HepG2 (cell line): Measurements from ENCODE around the gene TAF12. TPM values are rescaled to one million over a fixed set of nuclear protein-coding genes. Genes with fewer than 3 reads are reported as not detected.

ENCODE experiments used
- AKAP8 ChIP-seq: sonication (generic); formaldehyde crosslinking; IDR thresholded peaks from 2 replicates; pipeline ENCODE4 v1.5.1; 2020; ENCODE audit warnings: mild to moderate bottlenecking, missing genetic modification reagents
- ERF ChIP-seq: IDR thresholded peaks from 2 replicates; pipeline ENCODE4 v1.6.1; 2018; ENCODE audit warnings: missing biosample characterization, missing genetic modification reagents
- FOXO1 ChIP-seq: sonication (generic); formaldehyde crosslinking; IDR thresholded peaks from 2 replicates; pipeline ENCODE4 v1.4.0; 2020; ENCODE audit warnings: missing genetic modification reagents
- GPN1 ChIP-seq: sonication (generic); formaldehyde crosslinking; IDR thresholded peaks from 2 replicates; pipeline ENCODE4 v1.5.1; 2020; ENCODE audit warnings: missing genetic modification reagents, borderline replicate concordance
- HNF1B ChIP-seq: sonication (generic); formaldehyde crosslinking; IDR thresholded peaks from 2 replicates; pipeline ENCODE4 v1.5.1; 2020; ENCODE audit warnings: mild to moderate bottlenecking, moderate library complexity, missing genetic modification reagents
- NR0B2 ChIP-seq: sonication (generic); formaldehyde crosslinking; IDR thresholded peaks from 2 replicates; pipeline ENCODE4 v1.4.0; 2020; ENCODE audit warnings: mild to moderate bottlenecking, missing genetic modification reagents
- NR2F2 ChIP-seq: IDR thresholded peaks from 2 replicates; pipeline ENCODE4 v1.6.1; 2012; ENCODE audit warnings: low read depth, inconsistent platforms, borderline replicate concordance
- RBM22 ChIP-seq: fragments of 200-400 bp; formaldehyde crosslinking; optimal IDR thresholded peaks from 2 replicates; pipeline ENCODE3; 2017; ENCODE audit warnings: mild to moderate bottlenecking, low read length, moderate library complexity
- SNAI1 ChIP-seq: sonication (generic); formaldehyde crosslinking; IDR thresholded peaks from 2 replicates; pipeline ENCODE4 v1.5.0; 2020; ENCODE audit warnings: mild to moderate bottlenecking, missing genetic modification reagents, borderline replicate concordance
- SOX6 ChIP-seq, 2 experiments: fragments of 450-650 bp in 1 of 2; sonication (generic) in 1 of 2; formaldehyde crosslinking in 1 of 2; IDR thresholded peaks; 2 replicates each; pipeline versions ENCODE4 v1.4.0 to v1.6.1; 2017 to 2020; ENCODE audit warnings: antibody characterized with exemption in 1 of 2, mild to moderate bottlenecking in 1 of 2, missing genetic modification reagents in 1 of 2
- SYNCRIP ChIP-seq: fragments of 200-400 bp; formaldehyde crosslinking; IDR thresholded peaks from 2 replicates; pipeline ENCODE4 v1.6.1; 2018; ENCODE audit warnings: mild to moderate bottlenecking, low read depth, low read length; ENCODE audit not compliant: insufficient read depth
- TBP ChIP-seq: sonication (generic); formaldehyde crosslinking; IDR thresholded peaks from 2 replicates; pipeline ENCODE4 v1.5.0; 2020; ENCODE audit warnings: missing genetic modification reagents
- WIZ ChIP-seq: sonication (generic); formaldehyde crosslinking; IDR thresholded peaks from 2 replicates; pipeline ENCODE4 v1.5.1; 2020; ENCODE audit warnings: mild to moderate bottlenecking, missing genetic modification reagents
- ZBTB21 ChIP-seq: sonication (generic); formaldehyde crosslinking; IDR thresholded peaks from 2 replicates; pipeline ENCODE4 v1.4.0; 2020; ENCODE audit warnings: missing genetic modification reagents
- ZBTB38 ChIP-seq: sonication (generic); formaldehyde crosslinking; IDR thresholded peaks from 2 replicates; pipeline ENCODE4 v1.5.1; 2020; ENCODE audit warnings: mild to moderate bottlenecking, missing genetic modification reagents
- ZNF350 ChIP-seq: sonication (generic); formaldehyde crosslinking; IDR thresholded peaks from 2 replicates; pipeline ENCODE4 v1.4.0; 2020; ENCODE audit warnings: mild to moderate bottlenecking, low read depth, missing genetic modification reagents, borderline replicate concordance
- ZNF609 ChIP-seq: sonication (generic); formaldehyde crosslinking; IDR thresholded peaks from 2 replicates; pipeline ENCODE4 v1.4.0; 2020; ENCODE audit warnings: mild to moderate bottlenecking, missing genetic modification reagents, borderline replicate concordance
- ZNF761 ChIP-seq: sonication (generic); formaldehyde crosslinking; conservative IDR thresholded peaks from 2 replicates; pipeline ENCODE4 v1.4.0; 2020; ENCODE audit warnings: mild to moderate bottlenecking, missing genetic modification reagents
- ZSCAN29 ChIP-seq: sonication (generic); formaldehyde crosslinking; conservative IDR thresholded peaks from 2 replicates; pipeline ENCODE4 v1.4.0; 2020; ENCODE audit warnings: mild to moderate bottlenecking, missing genetic modification reagents
- ZSCAN9 ChIP-seq: IDR thresholded peaks from 2 replicates; pipeline ENCODE4 v1.6.1; 2016; ENCODE audit warnings: borderline replicate concordance
- ZUFSP ChIP-seq: sonication (generic); formaldehyde crosslinking; IDR thresholded peaks from 2 replicates; pipeline ENCODE4 v1.9.0; 2021; ENCODE audit warnings: missing genetic modification reagents, mild to moderate bottlenecking, borderline replicate concordance
- polyA plus RNA-seq, 8 experiments: library from polyadenylated mRNA; depleted of rRNA in 3 of 8; stranded (reverse) in 7 of 8; unstranded in 1 of 8; fragments of >200 nt; fragmentation: Illumina TruSeq in 4 of 8; extraction: Trizol in 4 of 8; gene quantifications; 2 replicates each; pipeline versions ENCODE4 v1.2.1 to v1.2.3, GENCODE V29; 2011 to 2016; ENCODE audit warnings: low read depth in 4 of 8, missing spikeins in 1 of 8, mixed read lengths in 1 of 8; ENCODE audit not compliant: insufficient read depth in 1 of 8
- total RNA-seq, 5 experiments: library from RNA; depleted of rRNA; stranded (reverse); fragments of >200 nt; fragmentation: Illumina TruSeq; extraction: Trizol; gene quantifications; 2 replicates each; pipeline ENCODE4 v1.2.3, GENCODE V29; 2016; ENCODE audit warnings: low read depth in 1 of 5

The TAF12 gene
- total and polyA plus RNA-seq, 2 of the 13 experiments (the other 11 are each of a cell fraction or from before 2014, with no cell fraction given) = 16.3 to 17.1 TPM

- TF ChIP-seq ZNF609 (CRISPR knock-in tag) (no peak), RBM22 (peak; percentile 50), FOXO1 (peak; percentile 76), ERF (peak; percentile 87), ZNF761 (peak; percentile 68), ZSCAN29 (CRISPR knock-in tag) (peak; percentile 56; the same call in 1 of the 2 replicates), ZNF350 (peak; percentile 92; the same call in 1 of the 2 replicates), SYNCRIP (no peak), WIZ (CRISPR knock-in tag) (peak; percentile 88; the same call in 1 of the 2 replicates), NR2F2 (peak; percentile 68; the same call in 1 of the 2 replicates), SNAI1 (CRISPR knock-in tag) (peak; percentile 67; the same call in 1 of the 2 replicates), ZBTB21 (CRISPR knock-in tag) (peak; percentile 46; the same call in 1 of the 2 replicates), GPN1 (peak; percentile 38; the same call in 1 of the 2 replicates), HNF1B (CRISPR knock-in tag) (0 out of 2 replicates have a peak, but pooled peaks have one; percentile 47), ZSCAN9 (CRISPR knock-in tag) (peak; percentile 92), SOX6 (IDR thresholded peaks at IDR 0.05) (no peak), SOX6 (CRISPR knock-in tag; IDR thresholded peaks at IDR 0.05) (peak; percentile 69), ZUFSP (CRISPR knock-in tag) (no peak), TBP (CRISPR knock-in tag) (no peak), NR0B2 (CRISPR knock-in tag) (peak; percentile 67; the same call in 1 of the 2 replicates), ZBTB38 (CRISPR knock-in tag) (peak; percentile 99), AKAP8 (CRISPR knock-in tag) (peak; percentile 78)
Observed at GRCh38 chr1:28581531-28582247, 61.2 kb downstream of the TAF12 start (continued).
